ENCODE results near the gene SLC25A17. TPM values are rescaled to one million over a fixed set of nuclear protein-coding genes. Genes with fewer than 3 reads are reported as not detected.

The SLC25A17 gene, protein sequence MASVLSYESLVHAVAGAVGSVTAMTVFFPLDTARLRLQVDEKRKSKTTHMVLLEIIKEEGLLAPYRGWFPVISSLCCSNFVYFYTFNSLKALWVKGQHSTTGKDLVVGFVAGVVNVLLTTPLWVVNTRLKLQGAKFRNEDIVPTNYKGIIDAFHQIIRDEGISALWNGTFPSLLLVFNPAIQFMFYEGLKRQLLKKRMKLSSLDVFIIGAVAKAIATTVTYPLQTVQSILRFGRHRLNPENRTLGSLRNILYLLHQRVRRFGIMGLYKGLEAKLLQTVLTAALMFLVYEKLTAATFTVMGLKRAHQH
- 16.0 and 18.3 TPM in 2 replicates for total RNA-seq (2014; rRNA removed; shearing (Covaris generic))

GRCh38 chr22:40818747-40819598 is at the start of gene SLC25A17:
TSS of gene SLC25A17 (minus strand) at chr22:40819346. CDS start at chr22:40819248, 98 bp downstream.

GRCh38 chr22:40862013-40862412 is 42.9 kb upstream of the SLC25A17 start, which contains the start of gene DNAJB7:
TSS of gene DNAJB7 (minus strand) at chr22:40862113. CDS start at chr22:40861994, 119 bp downstream.

GRCh38 chr22:40856513-40857308 is 37.6 kb upstream of the SLC25A17 start, which contains the start of the genes ST13 and XPNPEP3:
TSS of gene ST13 (minus strand) at chr22:40856639. CDS start at chr22:40856540, 99 bp downstream.
TSS of gene XPNPEP3 (plus strand) at chr22:40857148. CDS start at chr22:40857182, 34 bp downstream.

Small RNAs within 50 kb of the gene (small RNA-seq; reads per million reads assigned to genes)
- gene JTBP1 (not detected), gene MIR4766 (not detected)

Other genes with a start within 250 kb of the SLC25A17 start
- 8.9 and 22.6 TPM in 2 replicates for gene MRTFA, start 182.6 kb downstream of the SLC25A17 start, total RNA-seq (2014; rRNA removed; shearing (Covaris generic))
- not detected in 2 replicates for gene MCHR1, start 139.9 kb downstream of the SLC25A17 start, total RNA-seq (2014; rRNA removed; shearing (Covaris generic))
- 241 and 279 TPM in 2 replicates for gene ST13, start 37.3 kb upstream of the SLC25A17 start, total RNA-seq (2014; rRNA removed; shearing (Covaris generic))
- gene XPNPEP3, start 37.8 kb upstream of the SLC25A17 start, total RNA-seq (2014; rRNA removed; shearing (Covaris generic)), result 8.1 and 9.4 TPM in 2 replicates
- gene DNAJB7, start 42.8 kb upstream of the SLC25A17 start, total RNA-seq (2014; rRNA removed; shearing (Covaris generic)), result not detected in 2 replicates
- gene RBX1, start 132.0 kb upstream of the SLC25A17 start, total RNA-seq (2014; rRNA removed; shearing (Covaris generic)), result 39.4 and 45.9 TPM in 2 replicates